DLD1 (cell line): ENCODE data around the gene CDKN2A.
"Not testable (repeated sequence)": the region's sequence is repeated elsewhere in the genome, so short reads cannot be mapped to it uniquely, and the experiment has no call there.

Experiments used
- in situ Hi-C: cut with HindIII; loops from 2 replicates; pipeline ENCODE4 v1.10.0; 2017; ENCODE audit warnings: low sequenced_read_pairs

Gene CDKN2A

DNA sequence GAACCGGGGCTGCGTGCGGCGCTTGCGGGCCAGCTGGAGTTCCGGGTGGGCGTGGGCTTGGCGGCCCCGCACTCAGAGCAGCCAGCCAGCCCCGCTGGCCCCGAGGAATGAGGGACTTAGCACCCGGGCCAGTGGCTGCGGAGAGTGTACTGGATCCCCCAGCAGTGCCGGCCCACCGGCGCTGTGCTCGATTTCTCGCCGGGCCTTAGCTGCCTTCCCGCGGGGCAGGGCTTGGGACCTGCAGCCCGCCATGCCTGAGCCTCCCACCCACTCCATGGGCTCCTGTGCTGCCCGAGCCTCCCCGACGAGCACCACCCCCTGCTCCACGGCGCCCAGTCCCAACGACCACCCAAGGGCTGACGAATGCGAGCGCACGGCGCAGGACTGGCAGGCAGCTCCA lies 34.9 kb downstream of the CDKN2A start:
- in situ Hi-C loops, result not testable (repeated sequence)

DNA sequence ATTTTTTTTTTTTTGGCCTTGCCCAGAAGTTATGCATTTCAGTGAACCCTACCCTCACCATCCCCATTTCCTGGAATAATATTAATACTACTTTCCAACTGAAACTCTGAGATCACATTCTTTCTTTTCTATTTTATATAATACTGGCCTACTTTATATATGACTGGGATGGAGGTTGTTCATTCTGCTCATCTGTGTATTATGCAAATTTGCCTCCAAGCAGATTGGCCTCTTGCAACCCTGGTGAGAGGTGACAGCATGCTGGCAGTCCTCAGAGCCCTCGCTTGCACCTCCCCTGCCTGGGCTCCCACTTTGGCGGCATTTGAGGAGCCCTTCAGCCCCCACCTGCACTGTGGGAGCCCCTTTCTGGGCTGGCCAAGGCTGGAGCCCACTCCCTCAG lies 35.4 kb downstream of the CDKN2A start:
- in situ Hi-C loops, result no loop called here

DNA sequence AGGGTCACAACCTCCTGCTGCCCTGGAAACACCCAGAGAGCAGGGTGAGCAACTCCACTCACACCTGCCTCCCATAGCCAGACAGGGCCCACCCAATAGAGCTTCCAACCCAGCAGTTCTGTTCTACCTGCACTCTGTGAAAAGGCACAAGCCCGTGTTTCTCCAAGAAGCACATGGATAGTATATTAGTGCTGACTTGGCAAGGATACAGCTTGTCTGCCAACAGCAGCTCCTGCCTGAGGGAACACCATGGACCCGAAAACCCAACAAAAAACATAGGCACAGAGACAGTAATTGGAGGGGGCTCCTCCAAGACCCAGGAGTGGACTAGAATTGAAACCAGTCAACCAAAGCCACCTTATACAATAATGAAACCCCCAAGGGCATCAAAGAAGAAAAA lies 48.6 kb downstream of the CDKN2A start:
- in situ Hi-C loops, result no loop called here

DNA sequence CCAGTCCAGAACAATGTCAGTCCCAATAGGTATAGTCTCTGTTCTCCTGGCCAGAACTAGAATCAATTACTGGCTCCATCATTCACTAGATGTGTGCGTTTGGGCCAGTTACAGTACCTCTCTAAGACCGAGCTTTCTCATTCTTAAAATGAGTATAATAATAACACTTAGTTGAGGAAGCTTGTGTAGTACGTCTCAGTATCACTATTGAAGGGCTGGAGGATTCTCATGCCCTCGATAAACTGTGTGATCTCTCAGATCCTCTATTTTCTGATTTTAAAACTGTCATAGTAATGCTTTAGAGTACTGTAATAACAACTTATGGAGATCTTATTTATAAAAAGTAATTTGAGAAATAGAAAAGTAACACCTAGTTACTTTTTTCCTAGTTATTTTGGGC lies 50.7 kb downstream of the CDKN2A start:
- in situ Hi-C loops, result no loop called here

DNA sequence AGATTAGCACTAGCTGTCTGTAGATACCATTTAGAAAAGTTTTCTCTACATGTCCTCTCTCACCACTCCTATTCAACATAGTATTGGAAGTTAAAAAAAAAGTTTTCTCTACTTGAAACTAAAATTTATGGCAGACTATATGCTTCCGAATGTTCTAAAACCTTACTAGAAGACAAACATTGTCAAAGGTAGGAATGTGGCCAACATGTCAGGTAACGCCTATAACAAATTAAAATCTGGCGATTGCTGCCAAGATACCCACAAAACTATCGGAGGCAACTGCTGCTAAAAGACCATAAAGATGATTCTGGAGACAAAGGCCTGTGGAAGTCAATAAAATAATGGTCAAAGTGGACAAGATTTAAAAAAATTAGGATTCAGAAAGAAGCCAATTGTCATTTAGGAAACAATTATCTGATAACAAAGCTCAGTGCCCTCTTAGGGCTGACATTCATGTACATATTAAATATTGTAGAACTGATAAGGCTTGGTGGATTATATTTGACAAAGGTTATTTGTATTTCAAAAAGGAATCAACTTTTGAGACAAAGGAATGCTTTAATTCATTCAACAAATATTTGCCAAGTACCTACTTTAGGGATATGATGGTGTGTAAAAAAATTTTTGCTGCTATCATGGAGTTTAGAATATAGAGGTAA lies 52.7 kb downstream of the CDKN2A start:
- in situ Hi-C loops, result no loop called here

DNA sequence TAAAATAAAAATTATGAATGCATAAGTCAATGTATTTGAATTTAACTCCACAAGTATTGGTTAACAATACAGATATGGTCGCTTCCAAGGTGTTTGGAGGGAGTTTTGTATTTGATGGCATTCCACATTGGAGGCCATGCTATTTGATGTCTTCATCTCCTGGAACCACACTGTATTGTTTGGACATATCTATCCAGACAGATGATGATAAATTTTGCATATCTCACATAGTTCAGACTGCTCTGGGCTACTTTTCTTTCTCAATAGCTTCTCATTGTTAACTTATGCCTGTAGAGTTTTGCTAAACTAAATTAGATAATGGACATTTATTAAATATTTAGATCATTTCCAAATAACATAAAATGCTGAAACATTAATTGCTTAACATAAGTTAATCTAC lies 58.0 kb downstream of the CDKN2A start:
- in situ Hi-C loops, result no loop called here

DNA sequence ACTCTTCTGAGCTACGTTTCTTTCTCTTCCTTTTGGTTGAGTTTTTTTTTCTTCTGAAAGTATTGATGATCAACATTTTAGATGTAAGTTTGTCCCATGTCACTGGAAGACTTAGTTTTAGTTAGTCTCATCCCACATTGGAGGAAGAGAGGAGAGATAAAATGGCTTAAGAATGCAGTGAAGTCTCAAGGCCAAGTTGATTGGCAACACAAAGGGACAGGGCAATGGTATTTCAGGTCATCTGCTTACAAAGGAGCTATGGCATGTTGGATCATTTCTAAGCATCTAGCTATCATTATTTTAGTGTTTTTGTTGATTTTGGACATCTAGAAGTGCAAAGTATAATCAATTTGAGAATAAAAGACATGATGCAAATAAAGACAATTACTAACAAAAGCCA lies 58.6 kb downstream of the CDKN2A start:
- in situ Hi-C loops, result no loop called here

DNA sequence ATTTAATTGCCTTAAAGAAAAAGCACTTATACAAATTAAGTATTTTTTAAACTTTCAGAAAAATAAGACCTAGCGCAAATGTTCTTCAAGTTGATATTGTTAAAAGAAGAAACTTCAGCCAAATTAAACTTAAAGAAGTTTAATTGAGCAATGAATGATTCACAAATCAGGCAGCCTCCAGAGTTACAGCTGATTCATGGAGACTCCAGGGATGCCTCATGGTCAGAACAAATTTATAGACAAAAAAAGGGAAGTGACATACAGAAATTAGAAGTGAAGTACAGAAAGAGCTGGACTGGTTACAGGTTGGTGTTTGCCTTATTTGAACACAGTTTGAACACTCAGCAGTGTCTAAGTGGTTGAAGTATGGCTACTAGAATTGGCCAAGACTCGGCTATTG lies 60.3 kb downstream of the CDKN2A start:
- in situ Hi-C loops, result no loop called here

DNA sequence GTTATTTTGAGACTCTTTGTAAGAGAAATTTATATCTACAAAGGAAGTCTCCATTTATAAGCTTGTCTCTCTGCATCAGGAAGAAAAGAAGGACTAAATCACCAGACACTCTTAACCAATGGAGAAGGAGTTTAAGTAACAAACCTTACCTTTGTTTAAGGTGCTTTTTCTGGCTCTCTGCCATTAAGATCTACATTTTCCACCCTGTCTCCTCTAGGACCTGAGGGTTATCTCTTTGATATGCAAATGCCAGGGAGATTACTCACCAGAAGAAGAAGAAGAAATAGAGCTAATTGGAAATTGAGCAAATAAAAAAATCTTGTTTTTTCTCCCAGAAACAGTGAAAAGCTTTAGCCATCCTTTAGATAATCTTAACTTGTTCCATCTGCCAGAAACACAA lies 60.9 kb downstream of the CDKN2A start:
- in situ Hi-C loops, result no loop called here

DNA sequence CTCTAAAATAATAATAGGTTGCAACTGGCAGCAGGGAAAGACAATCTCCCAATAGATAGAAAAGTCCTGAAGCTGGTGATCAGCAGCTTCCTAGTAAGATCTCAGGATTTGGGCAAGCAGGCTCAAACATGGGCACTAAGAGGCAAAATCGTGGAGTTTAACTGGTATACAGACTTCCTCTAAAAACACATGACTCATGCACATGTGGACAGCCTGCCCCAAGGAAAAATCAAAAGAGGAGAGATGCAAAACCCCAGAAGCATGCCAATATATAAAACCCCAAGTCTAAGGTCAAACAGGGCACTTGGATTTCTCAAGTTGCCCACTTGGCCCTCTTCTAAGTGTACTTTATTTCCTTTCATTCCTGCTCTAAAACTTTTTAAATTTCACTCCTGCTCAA lies 62.8 kb downstream of the CDKN2A start:
- in situ Hi-C loops, result no loop called here

DNA sequence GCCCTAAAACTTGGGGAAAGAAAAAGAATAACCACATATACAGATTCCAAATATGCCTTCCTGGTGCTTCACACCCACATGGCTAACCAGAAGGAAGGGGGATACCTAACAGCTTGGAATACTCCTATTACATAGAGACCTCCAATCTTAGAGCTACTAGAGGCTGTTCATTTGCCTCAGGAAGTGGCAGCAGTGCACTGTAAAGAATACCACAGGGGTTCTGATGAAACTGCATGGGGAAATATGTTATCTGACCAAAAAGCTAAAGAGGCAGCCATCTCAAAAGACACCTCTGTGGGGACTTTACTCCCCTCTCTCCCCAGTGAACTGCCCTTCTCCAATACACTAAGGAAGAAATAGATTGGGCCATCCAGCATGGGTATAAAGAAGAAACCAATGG lies 66.4 kb downstream of the CDKN2A start:
- in situ Hi-C loops, result no loop called here

DNA sequence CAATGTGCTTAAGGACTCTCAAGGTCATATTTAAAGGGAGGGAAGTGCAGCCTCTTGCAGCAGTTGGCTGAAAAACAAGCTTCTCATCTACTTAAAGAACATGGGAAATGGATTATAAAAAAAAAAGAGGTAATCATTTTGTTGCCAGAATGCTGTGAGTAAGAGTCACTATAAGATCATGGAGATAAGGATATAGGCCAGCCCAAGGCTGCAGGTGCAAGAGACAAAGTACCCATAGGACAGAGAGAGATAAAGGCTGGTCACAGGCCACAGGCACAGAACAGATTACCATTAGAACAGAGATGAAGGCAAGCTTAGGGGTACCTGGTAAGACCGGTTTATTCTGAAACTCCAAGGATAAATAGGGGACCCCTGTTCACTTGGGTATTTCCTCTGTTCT lies 70.5 kb downstream of the CDKN2A start:
- in situ Hi-C loops, result no loop called here

DNA sequence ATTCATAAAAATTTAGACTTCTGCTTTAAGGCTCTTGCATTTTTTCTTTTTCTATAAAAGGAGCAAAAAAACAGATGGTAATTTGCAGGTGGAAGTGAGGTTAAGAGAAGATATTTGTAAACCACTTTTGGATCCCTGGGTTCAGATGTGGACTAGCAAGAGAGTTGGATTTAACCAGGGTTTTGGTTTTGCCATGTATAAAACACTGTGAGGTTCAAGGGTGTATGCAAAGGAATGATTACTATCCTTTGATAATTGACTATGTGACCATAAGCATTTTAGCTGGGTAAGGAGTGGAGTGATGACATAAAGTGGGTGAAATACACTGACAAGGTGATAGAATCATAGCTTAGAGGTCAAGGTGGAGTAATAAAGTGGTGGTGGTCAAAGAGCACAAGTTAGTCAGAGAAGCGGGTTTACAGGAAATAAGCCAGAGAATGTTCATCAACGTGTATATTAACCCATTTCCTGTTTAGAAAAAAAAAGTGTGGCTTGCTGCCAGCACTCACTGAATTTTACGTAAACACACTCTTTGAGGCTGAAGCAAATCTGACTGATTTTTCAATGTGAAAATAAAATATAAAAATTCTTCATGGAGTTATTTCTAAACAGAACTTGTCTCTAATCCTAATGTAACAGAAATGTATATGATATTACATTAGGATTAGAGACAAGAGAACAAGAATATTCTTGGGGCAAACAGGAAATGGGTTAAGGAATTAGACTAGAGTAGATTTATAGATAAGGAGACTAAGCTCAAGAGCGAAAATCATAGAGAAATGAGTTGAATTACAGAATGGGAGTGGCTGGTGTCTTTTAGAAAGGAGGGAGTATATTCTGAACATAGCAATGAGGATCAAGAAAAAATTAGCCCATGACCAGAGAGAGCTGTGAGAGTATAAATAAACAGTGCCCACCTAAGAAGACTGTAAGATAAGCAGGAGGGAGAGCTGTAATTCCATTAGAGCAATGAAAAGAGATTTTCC lies 74.5 kb downstream of the CDKN2A start:
- in situ Hi-C loops, result no loop called here
